HepG2 (cell line): ENCODE measurements around the gene SNX9. TPM values are rescaled to one million over a fixed set of nuclear protein-coding genes. Genes with fewer than 3 reads are reported as not detected.

ENCODE experiments used
- ATF1 ChIP-seq: IDR thresholded peaks from 2 replicates; pipeline ENCODE4 v1.6.1; 2016; ENCODE audit warnings: mild to moderate bottlenecking, control low read depth
- EHMT2 ChIP-seq: fragments of 200-600 bp; sonication (generic); IDR thresholded peaks from 2 replicates; pipeline ENCODE4 v1.7.0; 2017; ENCODE audit warnings: antibody characterized with exemption, low read depth, low read length, borderline replicate concordance
- ELF1 ChIP-seq: sonication (generic); formaldehyde crosslinking; IDR thresholded peaks from 2 replicates; pipeline ENCODE4 v1.4.0; 2020; ENCODE audit warnings: missing genetic modification reagents
- GLI4 ChIP-seq: sonication (generic); formaldehyde crosslinking; IDR thresholded peaks from 2 replicates; pipeline ENCODE4 v1.5.1; 2020; ENCODE audit warnings: missing genetic modification reagents, mild to moderate bottlenecking, moderate library complexity, borderline replicate concordance
- MYC ChIP-seq: sonication (generic); formaldehyde crosslinking; IDR thresholded peaks from 2 replicates; pipeline ENCODE4 v1.9.0; 2021; ENCODE audit warnings: missing genetic modification reagents, borderline replicate concordance
- SKI ChIP-seq: fragments of 450-650 bp; IDR thresholded peaks from one replicate; pipeline ENCODE4 v1.6.1; 2018; ENCODE audit warnings: mild to moderate bottlenecking; ENCODE audit not compliant: partially characterized antibody
- SP4 ChIP-seq: sonication (generic); formaldehyde crosslinking; IDR thresholded peaks from 2 replicates; pipeline ENCODE4 v1.8.1; 2023; ENCODE audit warnings: mild to moderate bottlenecking, missing genetic modification reagents
- SUZ12 ChIP-seq: fragments of 150-350 bp; IDR thresholded peaks from 2 replicates; pipeline ENCODE4 v1.6.1; 2014; ENCODE audit warnings: low read depth, low read length
- ZNF24 ChIP-seq: fragments of 450-650 bp; IDR thresholded peaks from 2 replicates; pipeline ENCODE4 v1.6.1; 2017; ENCODE audit warnings: antibody characterized with exemption, mild to moderate bottlenecking
- ZNF326 ChIP-seq: sonication (generic); formaldehyde crosslinking; IDR thresholded peaks from 2 replicates; pipeline ENCODE4 v1.4.0; 2020; ENCODE audit warnings: missing genetic modification reagents, borderline replicate concordance
- ZNF577 ChIP-seq: sonication (generic); formaldehyde crosslinking; IDR thresholded peaks from 2 replicates; pipeline ENCODE4 v1.4.0; 2020; ENCODE audit warnings: mild to moderate bottlenecking, low read depth, missing genetic modification reagents, borderline replicate concordance
- ZNF616 ChIP-seq: sonication (generic); formaldehyde crosslinking; IDR thresholded peaks from 2 replicates; pipeline ENCODE4 v1.5.0; 2020; ENCODE audit warnings: low read depth, mild to moderate bottlenecking, missing genetic modification reagents
- ZNF629 ChIP-seq: sonication (generic); formaldehyde crosslinking; conservative IDR thresholded peaks from 2 replicates; pipeline ENCODE4 v1.5.0; 2020; ENCODE audit warnings: missing genetic modification reagents
- ZNF792 ChIP-seq: IDR thresholded peaks from 2 replicates; pipeline ENCODE4 v1.6.1; 2016
- polyA plus RNA-seq, 8 experiments: library from polyadenylated mRNA; depleted of rRNA in 3 of 8; stranded (reverse) in 7 of 8; unstranded in 1 of 8; fragments of >200 nt; fragmentation: Illumina TruSeq in 4 of 8; extraction: Trizol in 4 of 8; gene quantifications; 2 replicates each; pipeline versions ENCODE4 v1.2.1 to v1.2.3, GENCODE V29; 2011 to 2016; ENCODE audit warnings: low read depth in 4 of 8, missing spikeins in 1 of 8, mixed read lengths in 1 of 8; ENCODE audit not compliant: insufficient read depth in 1 of 8
- total RNA-seq, 5 experiments: library from RNA; depleted of rRNA; stranded (reverse); fragments of >200 nt; fragmentation: Illumina TruSeq; extraction: Trizol; gene quantifications; 2 replicates each; pipeline ENCODE4 v1.2.3, GENCODE V29; 2016; ENCODE audit warnings: low read depth in 1 of 5
- TF ChIP-seq, protein P1 (sequence below): sonication (generic); formaldehyde crosslinking; IDR thresholded peaks from 2 replicates; pipeline ENCODE4 v1.4.0; 2020; ENCODE audit warnings: mild to moderate bottlenecking, missing genetic modification reagents
- TF ChIP-seq, protein P2 (sequence below): sonication (generic); formaldehyde crosslinking; IDR thresholded peaks from 2 replicates; pipeline ENCODE4 v1.5.0; 2020; ENCODE audit warnings: mild to moderate bottlenecking, low read depth, missing genetic modification reagents, borderline replicate concordance
- TF ChIP-seq, protein P3 (sequence below): sonication (generic); formaldehyde crosslinking; IDR thresholded peaks from 2 replicates; pipeline ENCODE4 v1.5.1; 2020; ENCODE audit warnings: missing genetic modification reagents, mild to moderate bottlenecking, borderline replicate concordance
- TF ChIP-seq, protein P4 (sequence below): IDR thresholded peaks from 2 replicates; pipeline ENCODE4 v1.6.1; 2016; ENCODE audit warnings: low read depth, borderline replicate concordance
- TF ChIP-seq, protein P5 (sequence below): sonication (generic); formaldehyde crosslinking; IDR thresholded peaks from 2 replicates; pipeline ENCODE4 v1.4.0; 2020; ENCODE audit warnings: mild to moderate bottlenecking, missing genetic modification reagents
- TF ChIP-seq, protein P6 (sequence below): sonication (generic); formaldehyde crosslinking; conservative IDR thresholded peaks from 2 replicates; pipeline ENCODE4 v1.4.0; 2020; ENCODE audit warnings: mild to moderate bottlenecking, missing genetic modification reagents, moderate library complexity
- TF ChIP-seq, protein P7 (sequence below): sonication (generic); IDR thresholded peaks from 2 replicates; pipeline ENCODE4 v1.6.1; 2016; ENCODE audit warnings: low read depth, borderline replicate concordance

The SNX9 gene
- total and polyA plus RNA-seq, 2 of the 13 experiments (the other 11 are each of a cell fraction or from before 2014, with no cell fraction given): 21.9 to 36.0 TPM

DNA sequence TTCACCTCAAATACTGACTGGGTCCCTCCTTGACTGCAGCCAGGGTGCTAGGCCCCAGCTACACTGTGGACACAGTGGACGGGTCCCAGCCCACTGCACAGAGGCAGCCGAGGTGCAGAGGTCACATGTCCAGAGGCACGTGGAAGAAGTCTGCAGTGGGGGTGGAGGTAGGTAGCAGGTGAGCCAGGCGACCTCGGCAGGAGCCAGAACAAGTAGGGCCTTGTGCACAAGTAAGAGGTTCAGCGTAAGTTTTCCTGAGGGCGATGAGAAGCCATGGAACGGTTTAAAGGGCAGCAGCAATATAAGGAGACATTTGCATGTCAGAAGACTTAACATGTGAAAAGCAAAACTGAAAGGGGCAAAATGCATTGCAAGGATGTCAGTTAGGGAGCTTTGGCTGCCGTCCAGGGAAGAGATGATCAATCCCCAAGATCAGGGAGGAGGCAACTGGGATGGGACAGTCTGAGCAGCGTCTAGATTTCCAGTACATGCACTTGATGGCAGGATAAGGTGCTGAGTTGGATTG, 49.7 kb upstream of the SNX9 start (continued):
- TF ChIP-seq, protein P1, sequence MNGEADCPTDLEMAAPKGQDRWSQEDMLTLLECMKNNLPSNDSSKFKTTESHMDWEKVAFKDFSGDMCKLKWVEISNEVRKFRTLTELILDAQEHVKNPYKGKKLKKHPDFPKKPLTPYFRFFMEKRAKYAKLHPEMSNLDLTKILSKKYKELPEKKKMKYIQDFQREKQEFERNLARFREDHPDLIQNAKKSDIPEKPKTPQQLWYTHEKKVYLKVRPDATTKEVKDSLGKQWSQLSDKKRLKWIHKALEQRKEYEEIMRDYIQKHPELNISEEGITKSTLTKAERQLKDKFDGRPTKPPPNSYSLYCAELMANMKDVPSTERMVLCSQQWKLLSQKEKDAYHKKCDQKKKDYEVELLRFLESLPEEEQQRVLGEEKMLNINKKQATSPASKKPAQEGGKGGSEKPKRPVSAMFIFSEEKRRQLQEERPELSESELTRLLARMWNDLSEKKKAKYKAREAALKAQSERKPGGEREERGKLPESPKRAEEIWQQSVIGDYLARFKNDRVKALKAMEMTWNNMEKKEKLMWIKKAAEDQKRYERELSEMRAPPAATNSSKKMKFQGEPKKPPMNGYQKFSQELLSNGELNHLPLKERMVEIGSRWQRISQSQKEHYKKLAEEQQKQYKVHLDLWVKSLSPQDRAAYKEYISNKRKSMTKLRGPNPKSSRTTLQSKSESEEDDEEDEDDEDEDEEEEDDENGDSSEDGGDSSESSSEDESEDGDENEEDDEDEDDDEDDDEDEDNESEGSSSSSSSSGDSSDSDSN: no peak
- TF ChIP-seq ATF1 (CRISPR knock-in tag) (no peak), ZNF24 (no peak), ZNF629 (CRISPR knock-in tag) (no peak), ZNF792 (CRISPR knock-in tag) (no peak), ZNF577 (CRISPR knock-in tag) (no peak), SP4 (CRISPR knock-in tag) (no peak), EHMT2 (no peak), GLI4 (CRISPR knock-in tag) (no peak), ZNF616 (CRISPR knock-in tag) (no peak), MYC (CRISPR knock-in tag) (peak; percentile 59; the same call in 1 of the 2 replicates), SKI (no peak), ZNF326 (CRISPR knock-in tag) (no peak), SUZ12 (no peak), ELF1 (CRISPR knock-in tag) (no peak)
- TF ChIP-seq, protein P2, sequence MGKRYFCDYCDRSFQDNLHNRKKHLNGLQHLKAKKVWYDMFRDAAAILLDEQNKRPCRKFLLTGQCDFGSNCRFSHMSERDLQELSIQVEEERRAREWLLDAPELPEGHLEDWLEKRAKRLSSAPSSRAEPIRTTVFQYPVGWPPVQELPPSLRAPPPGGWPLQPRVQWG: no peak
- TF ChIP-seq, protein P3, sequence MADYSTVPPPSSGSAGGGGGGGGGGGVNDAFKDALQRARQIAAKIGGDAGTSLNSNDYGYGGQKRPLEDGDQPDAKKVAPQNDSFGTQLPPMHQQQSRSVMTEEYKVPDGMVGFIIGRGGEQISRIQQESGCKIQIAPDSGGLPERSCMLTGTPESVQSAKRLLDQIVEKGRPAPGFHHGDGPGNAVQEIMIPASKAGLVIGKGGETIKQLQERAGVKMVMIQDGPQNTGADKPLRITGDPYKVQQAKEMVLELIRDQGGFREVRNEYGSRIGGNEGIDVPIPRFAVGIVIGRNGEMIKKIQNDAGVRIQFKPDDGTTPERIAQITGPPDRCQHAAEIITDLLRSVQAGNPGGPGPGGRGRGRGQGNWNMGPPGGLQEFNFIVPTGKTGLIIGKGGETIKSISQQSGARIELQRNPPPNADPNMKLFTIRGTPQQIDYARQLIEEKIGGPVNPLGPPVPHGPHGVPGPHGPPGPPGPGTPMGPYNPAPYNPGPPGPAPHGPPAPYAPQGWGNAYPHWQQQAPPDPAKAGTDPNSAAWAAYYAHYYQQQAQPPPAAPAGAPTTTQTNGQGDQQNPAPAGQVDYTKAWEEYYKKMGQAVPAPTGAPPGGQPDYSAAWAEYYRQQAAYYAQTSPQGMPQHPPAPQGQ: no peak
- TF ChIP-seq, protein P4, sequence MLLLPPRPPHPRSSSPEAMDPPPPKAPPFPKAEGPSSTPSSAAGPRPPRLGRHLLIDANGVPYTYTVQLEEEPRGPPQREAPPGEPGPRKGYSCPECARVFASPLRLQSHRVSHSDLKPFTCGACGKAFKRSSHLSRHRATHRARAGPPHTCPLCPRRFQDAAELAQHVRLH: no peak
- TF ChIP-seq, protein P5, sequence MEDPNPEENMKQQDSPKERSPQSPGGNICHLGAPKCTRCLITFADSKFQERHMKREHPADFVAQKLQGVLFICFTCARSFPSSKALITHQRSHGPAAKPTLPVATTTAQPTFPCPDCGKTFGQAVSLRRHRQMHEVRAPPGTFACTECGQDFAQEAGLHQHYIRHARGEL (CRISPR knock-in tag): 0 out of 2 replicates have a peak, but pooled peaks have one; percentile 62
- TF ChIP-seq, protein P6, sequence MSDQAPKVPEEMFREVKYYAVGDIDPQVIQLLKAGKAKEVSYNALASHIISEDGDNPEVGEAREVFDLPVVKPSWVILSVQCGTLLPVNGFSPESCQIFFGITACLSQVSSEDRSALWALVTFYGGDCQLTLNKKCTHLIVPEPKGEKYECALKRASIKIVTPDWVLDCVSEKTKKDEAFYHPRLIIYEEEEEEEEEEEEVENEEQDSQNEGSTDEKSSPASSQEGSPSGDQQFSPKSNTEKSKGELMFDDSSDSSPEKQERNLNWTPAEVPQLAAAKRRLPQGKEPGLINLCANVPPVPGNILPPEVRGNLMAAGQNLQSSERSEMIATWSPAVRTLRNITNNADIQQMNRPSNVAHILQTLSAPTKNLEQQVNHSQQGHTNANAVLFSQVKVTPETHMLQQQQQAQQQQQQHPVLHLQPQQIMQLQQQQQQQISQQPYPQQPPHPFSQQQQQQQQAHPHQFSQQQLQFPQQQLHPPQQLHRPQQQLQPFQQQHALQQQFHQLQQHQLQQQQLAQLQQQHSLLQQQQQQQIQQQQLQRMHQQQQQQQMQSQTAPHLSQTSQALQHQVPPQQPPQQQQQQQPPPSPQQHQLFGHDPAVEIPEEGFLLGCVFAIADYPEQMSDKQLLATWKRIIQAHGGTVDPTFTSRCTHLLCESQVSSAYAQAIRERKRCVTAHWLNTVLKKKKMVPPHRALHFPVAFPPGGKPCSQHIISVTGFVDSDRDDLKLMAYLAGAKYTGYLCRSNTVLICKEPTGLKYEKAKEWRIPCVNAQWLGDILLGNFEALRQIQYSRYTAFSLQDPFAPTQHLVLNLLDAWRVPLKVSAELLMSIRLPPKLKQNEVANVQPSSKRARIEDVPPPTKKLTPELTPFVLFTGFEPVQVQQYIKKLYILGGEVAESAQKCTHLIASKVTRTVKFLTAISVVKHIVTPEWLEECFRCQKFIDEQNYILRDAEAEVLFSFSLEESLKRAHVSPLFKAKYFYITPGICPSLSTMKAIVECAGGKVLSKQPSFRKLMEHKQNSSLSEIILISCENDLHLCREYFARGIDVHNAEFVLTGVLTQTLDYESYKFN: peak; percentile 59; the same call in 1 of the 2 replicates
- TF ChIP-seq, protein P7, sequence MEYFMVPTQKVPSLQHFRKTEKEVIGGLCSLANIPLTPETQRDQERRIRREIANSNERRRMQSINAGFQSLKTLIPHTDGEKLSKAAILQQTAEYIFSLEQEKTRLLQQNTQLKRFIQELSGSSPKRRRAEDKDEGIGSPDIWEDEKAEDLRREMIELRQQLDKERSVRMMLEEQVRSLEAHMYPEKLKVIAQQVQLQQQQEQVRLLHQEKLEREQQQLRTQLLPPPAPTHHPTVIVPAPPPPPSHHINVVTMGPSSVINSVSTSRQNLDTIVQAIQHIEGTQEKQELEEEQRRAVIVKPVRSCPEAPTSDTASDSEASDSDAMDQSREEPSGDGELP: no peak
